HG03469 (cell line): ENCODE results near the gene POLR2C.

Experiments
- ATAC-seq: cut with Tn5 transposase; IDR thresholded peaks from one replicate; pipeline ENCODE4 v1.9.1; 2021; ENCODE audit warnings: mild to moderate bottlenecking, moderate library complexity, moderate number of reproducible peaks; ENCODE audit not compliant: unreplicated experiment

The POLR2C gene

DNA sequence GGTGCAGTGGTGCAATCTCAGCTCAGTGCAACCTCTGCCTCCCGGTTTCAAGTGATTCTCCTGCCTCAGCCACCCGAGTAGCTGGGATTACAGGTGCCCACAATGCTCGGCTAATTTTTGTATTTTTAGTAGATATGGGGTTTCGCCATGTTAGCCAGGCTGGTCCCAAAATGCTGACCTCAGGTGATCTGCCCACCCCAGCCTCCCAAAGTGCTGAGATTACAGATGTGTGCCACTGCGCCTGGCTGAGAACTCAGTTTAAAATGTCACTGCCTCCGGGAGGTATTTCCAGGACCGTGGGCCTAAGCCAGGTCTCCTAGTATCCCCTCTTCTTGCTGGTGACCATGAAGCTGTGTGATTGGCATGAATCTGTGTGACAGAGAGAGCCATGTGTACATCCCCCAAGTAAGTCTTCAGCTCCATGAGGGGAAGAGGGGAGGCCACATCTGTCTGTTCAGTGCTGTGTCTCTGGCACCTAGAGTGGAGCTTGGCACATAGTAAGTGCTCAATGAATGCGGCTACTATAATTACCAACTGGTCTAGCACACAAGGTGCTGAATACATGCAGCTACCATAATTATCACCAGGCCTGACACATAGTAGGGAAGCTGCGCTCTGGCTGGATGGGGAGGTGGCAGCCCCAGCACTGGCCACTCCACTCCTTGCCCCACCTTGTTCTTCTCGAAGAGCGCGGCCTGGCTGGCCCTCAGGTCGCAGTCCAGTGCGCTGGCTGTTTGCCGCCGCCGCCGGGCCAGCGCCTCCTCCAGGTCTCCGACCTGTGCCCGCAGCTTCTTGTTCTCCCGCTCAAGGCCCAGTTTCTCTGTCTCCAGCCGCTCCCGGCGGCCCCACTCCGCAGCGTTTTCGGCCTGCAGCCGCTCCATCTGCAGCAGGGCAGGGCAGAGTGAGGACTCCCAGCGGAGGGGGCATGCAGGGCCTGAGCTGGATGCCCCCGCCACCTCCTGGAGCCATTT is 55.2 kb downstream of the POLR2C start:
- ATAC-seq, result no peak

DNA sequence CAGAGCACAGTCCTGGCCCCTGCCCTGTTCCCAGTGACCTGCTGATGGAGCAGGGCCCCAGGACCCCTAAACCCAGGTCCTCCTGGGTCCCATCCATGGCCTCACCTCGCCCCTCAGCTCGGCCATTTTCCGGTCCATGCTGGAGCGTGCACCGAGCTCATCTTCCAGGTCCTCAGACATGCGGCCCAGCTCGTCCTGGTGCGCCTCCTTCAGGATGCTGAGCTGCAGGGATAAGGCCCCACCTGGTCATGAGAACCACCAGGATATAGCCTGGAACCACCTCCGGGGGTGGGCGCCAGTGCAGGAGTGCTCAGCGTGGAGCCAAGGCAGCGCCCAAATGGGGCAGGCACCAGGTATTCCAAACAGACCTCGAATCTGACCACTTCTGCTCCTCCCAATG is 56.0 kb downstream of the POLR2C start:
- ATAC-seq, result no peak

DNA sequence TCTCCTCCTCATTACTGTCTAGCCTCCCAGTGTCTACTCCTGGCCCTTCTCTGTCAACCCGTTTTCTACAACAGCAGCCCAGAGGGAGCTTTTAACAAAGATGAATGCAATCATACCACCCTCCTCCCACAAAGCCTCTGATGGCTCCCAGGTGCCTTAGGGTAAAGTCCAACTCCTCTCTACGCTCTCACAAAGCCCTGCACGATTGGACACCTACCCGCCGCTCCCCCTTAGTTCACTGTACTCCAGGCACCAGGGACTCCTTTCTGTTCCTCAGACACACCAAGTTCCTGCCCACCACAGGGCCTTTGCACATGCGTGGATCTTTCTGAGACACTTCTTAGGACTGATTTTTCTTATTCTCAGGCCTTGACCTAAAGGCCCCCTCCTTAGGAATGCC is 56.4 kb downstream of the POLR2C start:
- no peak for ATAC-seq

DNA sequence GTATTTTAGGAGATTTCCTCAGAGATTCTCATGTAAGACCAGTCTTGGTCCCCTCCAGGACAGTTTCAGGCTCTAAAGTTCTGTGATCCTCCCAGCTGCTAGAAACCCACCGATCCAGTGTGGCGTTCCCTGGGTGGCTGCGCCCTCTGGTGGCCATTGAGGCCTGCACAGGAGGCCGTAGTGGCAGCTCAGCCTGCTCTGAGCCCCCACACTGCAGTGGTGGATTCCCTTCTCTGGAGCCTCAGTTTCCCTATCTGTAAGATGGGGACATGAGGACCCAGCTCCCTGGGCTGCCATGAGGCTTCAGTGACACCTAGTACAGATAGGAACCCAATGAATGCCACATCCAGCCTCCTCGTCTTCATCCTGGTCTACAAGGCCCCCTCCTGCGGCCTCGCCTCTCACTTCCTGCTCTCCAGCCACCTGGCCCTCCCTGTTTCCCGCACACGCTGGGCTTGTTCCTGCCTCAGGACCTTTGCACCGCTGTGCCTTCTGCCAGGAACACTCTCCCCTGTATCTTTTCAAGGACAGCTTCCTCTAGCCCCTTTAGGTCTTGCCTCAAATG is 57.4 kb downstream of the POLR2C start:
- ATAC-seq, result no peak
